ENCODE results near the gene RAET1L.
A peak's percentile ranks its signal among the peaks of the same experiment; 100 is the strongest.
"Not testable (repeated sequence)": the region's sequence is repeated elsewhere in the genome, so short reads cannot be mapped to it uniquely, and the experiment has no call there.

RAET1L gene

GRCh38 chr6:150025201-150025917 is at the start of gene RAET1L:
RAET1L (minus strand) TSS chr6:150025532; CDS start chr6:150025471, 61 bp downstream.
- Mint-ChIP-seq H3K27me3 (peaks cover 26% of the 10 kb centered on the region), H3K27ac (no peak within 1 kb of the TSS), H3K4me3 (peak within 1 kb of the TSS; percentile 23), H3K4me1 (peaks cover 10% of the 10 kb centered on the region), H3K9me3 (no peaks in the 10 kb centered on the region), H3K36me3 (no peaks in the 10 kb centered on the region)

GRCh38 chr6:150075034-150075421 is 49.7 kb upstream of the RAET1L start:
- Mint-ChIP-seq H3K27ac (no peak overlapping the region), H3K9me3 (no peaks in the 10 kb centered on the region), H3K27me3 (peaks cover 3% of the 10 kb centered on the region), H3K4me1 (peaks cover 20% of the 10 kb centered on the region), H3K36me3 (no peaks in the 10 kb centered on the region), H3K4me3 (no peak overlapping the region)

GRCh38 chr6:150074396-150075033 is 49.2 kb upstream of the RAET1L start:
- H3K27me3 Mint-ChIP-seq, H3K4me3 Mint-ChIP-seq, H3K27ac Mint-ChIP-seq, H3K9me3 Mint-ChIP-seq, H3K36me3 Mint-ChIP-seq: not testable (repeated sequence)
- peaks cover 18% of the 10 kb centered on the region for H3K4me1 Mint-ChIP-seq

- no peak overlapping the region for H3K27ac Mint-ChIP-seq
- peaks cover 3% of the 10 kb centered on the region for H3K27me3 Mint-ChIP-seq
- H3K9me3 Mint-ChIP-seq = no peaks in the 10 kb centered on the region
- no peaks in the 10 kb centered on the region for H3K36me3 Mint-ChIP-seq
- no peak overlapping the region for H3K4me3 Mint-ChIP-seq
- peaks cover 22% of the 10 kb centered on the region for H3K4me1 Mint-ChIP-seq
Observed at GRCh38 chr6:150072201-150072600, 46.9 kb upstream of the RAET1L start.

- Mint-ChIP-seq H3K4me3 (peak overlapping the region; percentile 47), H3K4me1 (peaks cover 15% of the 10 kb centered on the region), H3K27ac (no peak overlapping the region), H3K36me3 (no peaks in the 10 kb centered on the region), H3K9me3 (no peaks in the 10 kb centered on the region), H3K27me3 (peaks cover 4% of the 10 kb centered on the region)
Observed at GRCh38 chr6:150070236-150070818, 45.0 kb upstream of the RAET1L start.

- Mint-ChIP-seq H3K27me3 (peaks cover 4% of the 10 kb centered on the region), H3K9me3 (no peaks in the 10 kb centered on the region), H3K4me1 (peaks cover 15% of the 10 kb centered on the region), H3K27ac (no peak overlapping the region), H3K36me3 (no peaks in the 10 kb centered on the region), H3K4me3 (peak overlapping the region; percentile 91)
Observed at GRCh38 chr6:150069706-150070105, 44.4 kb upstream of the RAET1L start.

GRCh38 chr6:150068720-150069648 is 43.7 kb upstream of the RAET1L start, which contains the start of gene ULBP3:
ULBP3 (minus strand) TSS chr6:150069121; CDS start chr6:150069066, 55 bp downstream.
- H3K36me3 Mint-ChIP-seq = peaks cover 3% of the 10 kb centered on the region
- H3K27ac Mint-ChIP-seq = no peak within 1 kb of the TSS
- peaks cover 15% of the 10 kb centered on the region for H3K4me1 Mint-ChIP-seq
- no peaks in the 10 kb centered on the region for H3K9me3 Mint-ChIP-seq
- H3K4me3 Mint-ChIP-seq = peak within 1 kb of the TSS; percentile 91
- H3K27me3 Mint-ChIP-seq = peaks cover 4% of the 10 kb centered on the region

GRCh38 chr6:150068151-150068550 is 42.8 kb upstream of the RAET1L start:
- Mint-ChIP-seq H3K27ac (no peak overlapping the region), H3K27me3 (peaks cover 1% of the 10 kb centered on the region), H3K9me3 (no peaks in the 10 kb centered on the region), H3K36me3 (peaks cover 5% of the 10 kb centered on the region), H3K4me1 (peaks cover 15% of the 10 kb centered on the region), H3K4me3 (peak overlapping the region; percentile 91)

GRCh38 chr6:150065083-150065482 is 39.8 kb upstream of the RAET1L start:
- Mint-ChIP-seq H3K27me3 (peaks cover 1% of the 10 kb centered on the region), H3K27ac (no peak overlapping the region), H3K9me3 (no peaks in the 10 kb centered on the region), H3K36me3 (peaks cover 5% of the 10 kb centered on the region), H3K4me1 (peaks cover 13% of the 10 kb centered on the region), H3K4me3 (no peak overlapping the region)

GRCh38 chr6:150063640-150064039 is 38.3 kb upstream of the RAET1L start:
- no peak overlapping the region for H3K27ac Mint-ChIP-seq
- peaks cover 8% of the 10 kb centered on the region for H3K27me3 Mint-ChIP-seq
- H3K4me3 Mint-ChIP-seq = no peak overlapping the region
- H3K36me3 Mint-ChIP-seq = peaks cover 5% of the 10 kb centered on the region
- peaks cover 11% of the 10 kb centered on the region for H3K4me1 Mint-ChIP-seq
- no peaks in the 10 kb centered on the region for H3K9me3 Mint-ChIP-seq

GRCh38 chr6:150059973-150060372 is 34.6 kb upstream of the RAET1L start:
- H3K27ac Mint-ChIP-seq, H3K4me3 Mint-ChIP-seq: not testable (repeated sequence)
- peaks cover 18% of the 10 kb centered on the region for H3K27me3 Mint-ChIP-seq

GRCh38 chr6:150058986-150059385 is 33.7 kb upstream of the RAET1L start:
- H3K27me3 Mint-ChIP-seq = peaks cover 28% of the 10 kb centered on the region
- no peaks in the 10 kb centered on the region for H3K9me3 Mint-ChIP-seq
- H3K4me3 Mint-ChIP-seq = no peak overlapping the region
- H3K4me1 Mint-ChIP-seq = peaks cover 8% of the 10 kb centered on the region
- H3K27ac Mint-ChIP-seq = no peak overlapping the region
- peaks cover 6% of the 10 kb centered on the region for H3K36me3 Mint-ChIP-seq

More at GRCh38 chr6:150059973-150060372, 34.6 kb upstream of the RAET1L start:
- not testable (repeated sequence) for H3K36me3 Mint-ChIP-seq, H3K9me3 Mint-ChIP-seq, H3K4me1 Mint-ChIP-seq

- Mint-ChIP-seq H3K36me3 (peaks cover 5% of the 10 kb centered on the region), H3K4me3 (no peak overlapping the region), H3K9me3 (no peaks in the 10 kb centered on the region), H3K27me3 (peaks cover 32% of the 10 kb centered on the region), H3K4me1 (peaks cover 8% of the 10 kb centered on the region), H3K27ac (no peak overlapping the region)
Observed at GRCh38 chr6:150058231-150058792, 33.0 kb upstream of the RAET1L start.

- Mint-ChIP-seq H3K27ac (no peak overlapping the region), H3K4me1 (peaks cover 8% of the 10 kb centered on the region), H3K36me3 (peaks cover 5% of the 10 kb centered on the region), H3K27me3 (peaks cover 38% of the 10 kb centered on the region), H3K9me3 (no peaks in the 10 kb centered on the region), H3K4me3 (no peak overlapping the region)
Observed at GRCh38 chr6:150057501-150057951, 32.2 kb upstream of the RAET1L start.

- Mint-ChIP-seq H3K27ac (no peak overlapping the region), H3K4me3 (no peak overlapping the region), H3K36me3 (peaks cover 8% of the 10 kb centered on the region), H3K4me1 (peaks cover 8% of the 10 kb centered on the region), H3K27me3 (peaks cover 42% of the 10 kb centered on the region), H3K9me3 (no peaks in the 10 kb centered on the region)
Observed at GRCh38 chr6:150056916-150057315, 31.6 kb upstream of the RAET1L start.

All from activated naive CD4-positive, alpha-beta T cell treated with anti-CD3 and anti-CD28 coated beads, Interleukin-2, amount 50 U/mL, for 24 hours (primary cell).